ENCODE data around the gene TIFAB.

The TIFAB gene

GRCh38 chr5:135444360-135444759 is 7.8 kb downstream of the TIFAB start:
- DNase-seq (ENCODE audit: low read depth, low spot score): no peak

GRCh38 chr5:135443161-135443960 is 8.8 kb downstream of the TIFAB start:
- DNase-seq (ENCODE audit: low read depth, low spot score): peak; percentile 42

GRCh38 chr5:135442431-135443160 is 9.6 kb downstream of the TIFAB start:
- peak; percentile 44 for DNase-seq (ENCODE audit: low read depth, low spot score)

GRCh38 chr5:135441919-135442318 is 10.2 kb downstream of the TIFAB start:
- DNase-seq (ENCODE audit: low read depth, low spot score): peak; percentile 0

GRCh38 chr5:135441350-135441831 is 10.8 kb downstream of the TIFAB start:
- peak; percentile 0 for DNase-seq (ENCODE audit: low read depth, low spot score)

- DNase-seq (ENCODE audit: low read depth, low spot score): peak; percentile 0
Measured at GRCh38 chr5:135440916-135441315, 11.2 kb downstream of the TIFAB start.

- peak; percentile 1 for DNase-seq (ENCODE audit: low read depth, low spot score)
Measured at GRCh38 chr5:135439231-135440205, 12.6 kb downstream of the TIFAB start.

GRCh38 chr5:135438636-135439221 is 13.4 kb downstream of the TIFAB start:
- peak; percentile 2 for DNase-seq (ENCODE audit: low read depth, low spot score)

GRCh38 chr5:135437796-135438560 is 14.2 kb downstream of the TIFAB start:
- peak; percentile 74 for DNase-seq (ENCODE audit: low read depth, low spot score)

- peak; percentile 23 for DNase-seq (ENCODE audit: low read depth, low spot score)
Measured at GRCh38 chr5:135437422-135437795, 14.7 kb downstream of the TIFAB start.

GRCh38 chr5:135436951-135437418 is 15.2 kb downstream of the TIFAB start:
- DNase-seq (ENCODE audit: low read depth, low spot score): peak; percentile 37

- DNase-seq (ENCODE audit: low read depth, low spot score): peak; percentile 23
Measured at GRCh38 chr5:135435467-135436330, 16.5 kb downstream of the TIFAB start.

GRCh38 chr5:135434591-135435466 is 17.3 kb downstream of the TIFAB start:
- DNase-seq (ENCODE audit: low read depth, low spot score): peak; percentile 83

GRCh38 chr5:135433681-135434426 is 18.3 kb downstream of the TIFAB start:
- DNase-seq (ENCODE audit: low read depth, low spot score): peak; percentile 37

GRCh38 chr5:135432113-135432512 is 20.0 kb downstream of the TIFAB start:
- DNase-seq (ENCODE audit: low read depth, low spot score): peak; percentile 1

- DNase-seq (ENCODE audit: low read depth, low spot score): no peak
Measured at GRCh38 chr5:135430135-135430437, 22.1 kb downstream of the TIFAB start.

- peak; percentile 80 for DNase-seq (ENCODE audit: low read depth, low spot score)
Measured at GRCh38 chr5:135429301-135430134, 22.6 kb downstream of the TIFAB start.

Data from ELF-1 (cell line).